Right forelimb (tissue), 1 donor: ENCODE data around the gene ZNF23.
"Not testable (repeated sequence)": the region's sequence is repeated elsewhere in the genome, so short reads cannot be mapped to it uniquely, and the experiment has no call there.

Experiments
- DNase-seq: peaks from one replicate; pipeline ENCODE4 v3.0.0-alpha.2; 2018

ZNF23 gene

GRCh38 chr16:71461686-71462648 is at the start of gene ZNF23:
TSS of gene ZNF23 (minus strand) at chr16:71462247. CDS start at chr16:71456796, 5,451 bp downstream.
- DNase-seq, result peak; percentile 92

- DNase-seq, result no peak
Observed at GRCh38 chr16:71507061-71507460, 45.0 kb upstream of the ZNF23 start.

GRCh38 chr16:71504901-71505300 is 42.9 kb upstream of the ZNF23 start:
- no peak for DNase-seq

- DNase-seq, result not testable (repeated sequence)
Observed at GRCh38 chr16:71504051-71504450, 42.0 kb upstream of the ZNF23 start.

- DNase-seq, result no peak
Observed at GRCh38 chr16:71501547-71501946, 39.5 kb upstream of the ZNF23 start.

- no peak for DNase-seq
Observed at GRCh38 chr16:71500964-71501363, 38.9 kb upstream of the ZNF23 start.

- no peak for DNase-seq
Observed at GRCh38 chr16:71499775-71500364, 37.8 kb upstream of the ZNF23 start.

GRCh38 chr16:71498031-71498430 is 36.0 kb upstream of the ZNF23 start:
- DNase-seq, result no peak

- no peak for DNase-seq
Observed at GRCh38 chr16:71493213-71493612, 31.2 kb upstream of the ZNF23 start.

GRCh38 chr16:71492786-71493185 is 30.7 kb upstream of the ZNF23 start:
- DNase-seq, result no peak

- DNase-seq, result no peak
Observed at GRCh38 chr16:71491054-71491453, 29.0 kb upstream of the ZNF23 start.

GRCh38 chr16:71490361-71490760 is 28.3 kb upstream of the ZNF23 start:
- no peak for DNase-seq

- DNase-seq, result no peak
Observed at GRCh38 chr16:71489122-71489521, 27.1 kb upstream of the ZNF23 start, which contains the start of gene ZNF19. TSS of gene ZNF19 (minus strand) at chr16:71489324. CDS start at chr16:71482114, 7,210 bp downstream.

- DNase-seq, result peak; percentile 91
Observed at GRCh38 chr16:71484006-71484893, 22.2 kb upstream of the ZNF23 start.

GRCh38 chr16:71482569-71482968 is 20.5 kb upstream of the ZNF23 start:
- DNase-seq, result no peak

- DNase-seq, result no peak
Observed at GRCh38 chr16:71480956-71481355, 18.9 kb upstream of the ZNF23 start.

GRCh38 chr16:71479420-71479819 is 17.4 kb upstream of the ZNF23 start:
- no peak for DNase-seq

GRCh38 chr16:71476457-71477124 is 14.5 kb upstream of the ZNF23 start:
- no peak for DNase-seq

- no peak for DNase-seq
Observed at GRCh38 chr16:71474864-71475263, 12.8 kb upstream of the ZNF23 start.

GRCh38 chr16:71473891-71474290 is 11.8 kb upstream of the ZNF23 start:
- DNase-seq, result no peak

GRCh38 chr16:71472931-71473330 is 10.9 kb upstream of the ZNF23 start:
- no peak for DNase-seq

- DNase-seq, result no peak
Observed at GRCh38 chr16:71472051-71472450, 10.0 kb upstream of the ZNF23 start.
